Endothelial cell (in vitro differentiated cells): ENCODE measurements around the gene MXI1. TPM values are rescaled to one million over a fixed set of nuclear protein-coding genes. Genes with fewer than 3 reads are reported as not detected.

Source experiments
- DNase-seq: peaks from one replicate; pipeline ENCODE4 v3.0.0; 2021; ENCODE audit warnings: low spot score
- H3K27ac Mint-ChIP-seq: one replicate; pipeline ENCODE4 v1.8.0; 2021; ENCODE audit warnings: mixed read lengths, inconsistent platforms; ENCODE audit not compliant: unreplicated experiment
- H3K27me3 Mint-ChIP-seq: one replicate; pipeline ENCODE4 v1.8.0; 2021; ENCODE audit warnings: mild to moderate bottlenecking, moderate library complexity, mixed read lengths, inconsistent platforms; ENCODE audit not compliant: unreplicated experiment
- H3K36me3 Mint-ChIP-seq: one replicate; pipeline ENCODE4 v1.8.0; 2021; ENCODE audit warnings: mild to moderate bottlenecking, low read depth, mixed read lengths, inconsistent platforms; ENCODE audit not compliant: unreplicated experiment
- H3K4me1 Mint-ChIP-seq: one replicate; pipeline ENCODE4 v1.8.0; 2021; ENCODE audit warnings: mild to moderate bottlenecking, mixed read lengths, inconsistent platforms; ENCODE audit not compliant: unreplicated experiment
- H3K4me3 Mint-ChIP-seq: one replicate; pipeline ENCODE4 v1.8.0; 2021; ENCODE audit warnings: mild to moderate bottlenecking, mixed read lengths, inconsistent platforms; ENCODE audit not compliant: unreplicated experiment
- H3K9me3 Mint-ChIP-seq: one replicate; pipeline ENCODE4 v1.8.0; 2021; ENCODE audit warnings: mixed read lengths, inconsistent platforms; ENCODE audit not compliant: unreplicated experiment
- CTCF ChIP-seq: fragments of 200-600 bp; sonication (generic); IDR thresholded peaks from one replicate; pipeline ENCODE4 v1.5.0; 2021; ENCODE audit warnings: antibody characterized with exemption; ENCODE audit not compliant: unreplicated experiment
- total RNA-seq: library from RNA; stranded (reverse); fragmentation: NEBNext Ultra II Directional; extraction: Animal tissue kit (Norgen Biotek cat#: 25700); gene quantifications from one replicate; pipeline ENCODE4 v1.2.1, GENCODE V29; 2021; ENCODE audit not compliant: unreplicated experiment

MXI1 gene
- total RNA-seq, 1 donor from 2014 or later, result 10.3 TPM

- Mint-ChIP-seq H3K4me1 (peaks cover 5% of the 10 kb centered on the region), H3K27ac (no peak overlapping the region), H3K27me3 (peaks cover 3% of the 10 kb centered on the region), H3K9me3 (no peaks in the 10 kb centered on the region), H3K36me3 (no peaks in the 10 kb centered on the region), H3K4me3 (no peak overlapping the region)
- TF ChIP-seq CTCF, result no peak
- no peak for DNase-seq
Observed at GRCh38 chr10:110162741-110163145, 44.7 kb upstream of the MXI1 start.

GRCh38 chr10:110163192-110163773 lies 44.1 kb upstream of the MXI1 start:
- Mint-ChIP-seq H3K27ac (no peak overlapping the region), H3K4me3 (no peak overlapping the region), H3K4me1 (peaks cover 5% of the 10 kb centered on the region), H3K36me3 (no peaks in the 10 kb centered on the region), H3K9me3 (no peaks in the 10 kb centered on the region), H3K27me3 (peaks cover 8% of the 10 kb centered on the region)
- TF ChIP-seq CTCF, result no peak
- no peak for DNase-seq

GRCh38 chr10:110163841-110164240 lies 43.6 kb upstream of the MXI1 start:
- DNase-seq, result no peak
- Mint-ChIP-seq H3K9me3 (no peaks in the 10 kb centered on the region), H3K4me3 (no peak overlapping the region), H3K4me1 (peaks cover 6% of the 10 kb centered on the region), H3K27me3 (peaks cover 11% of the 10 kb centered on the region), H3K27ac (no peak overlapping the region), H3K36me3 (no peaks in the 10 kb centered on the region)
- TF ChIP-seq CTCF, result no peak

- Mint-ChIP-seq H3K27ac (no peak overlapping the region), H3K4me1 (peaks cover 12% of the 10 kb centered on the region), H3K4me3 (no peak overlapping the region), H3K36me3 (no peaks in the 10 kb centered on the region), H3K9me3 (no peaks in the 10 kb centered on the region), H3K27me3 (peaks cover 18% of the 10 kb centered on the region)
- no peak for DNase-seq
- no peak for TF ChIP-seq CTCF
Observed at GRCh38 chr10:110165239-110165638, 42.2 kb upstream of the MXI1 start.

GRCh38 chr10:110167149-110167548 lies 40.3 kb upstream of the MXI1 start:
- Mint-ChIP-seq H3K4me1 (peaks cover 18% of the 10 kb centered on the region), H3K4me3 (no peak overlapping the region), H3K27me3 (peaks cover 20% of the 10 kb centered on the region), H3K9me3 (no peaks in the 10 kb centered on the region), H3K36me3 (no peaks in the 10 kb centered on the region), H3K27ac (no peak overlapping the region)
- no peak for TF ChIP-seq CTCF
- no peak for DNase-seq
